ENCODE results near the gene ZDHHC8.

The ZDHHC8 gene

GRCh38 chr22:20149257-20150250 is 17.9 kb downstream of the ZDHHC8 start:
- no peak overlapping the region for H3K4me3 ChIP-seq (ENCODE audit: low read length)
- DNase-seq (ENCODE audit: low read depth), result no peak
- TF ChIP-seq CTCF (conservative IDR thresholded peaks at IDR 0.05; ENCODE audit: low read length), result no peak

GRCh38 chr22:20150381-20151275 is 19.0 kb downstream of the ZDHHC8 start, which contains the start of gene CCDC188:
TSS of gene CCDC188 (minus strand) at chr22:20151055. CDS start at chr22:20150986, 69 bp downstream.
- no peak for TF ChIP-seq CTCF (conservative IDR thresholded peaks at IDR 0.05; ENCODE audit: low read length)
- no peak for DNase-seq (ENCODE audit: low read depth)
- H3K4me3 ChIP-seq (ENCODE audit: low read length), result no peak within 1 kb of the TSS

GRCh38 chr22:20151276-20151588 is 19.6 kb downstream of the ZDHHC8 start:
- no peak for DNase-seq (ENCODE audit: low read depth)
- no peak overlapping the region for H3K4me3 ChIP-seq (ENCODE audit: low read length)
- TF ChIP-seq CTCF (conservative IDR thresholded peaks at IDR 0.05; ENCODE audit: low read length), result no peak

- TF ChIP-seq CTCF (conservative IDR thresholded peaks at IDR 0.05; ENCODE audit: low read length), result no peak
- no peak for DNase-seq (ENCODE audit: low read depth)
- no peak overlapping the region for H3K4me3 ChIP-seq (ENCODE audit: low read length)
These were observed 20.9 kb downstream of the ZDHHC8 start for GRCh38 chr22:20152464-20152890.

- no peak for DNase-seq (ENCODE audit: low read depth)
- H3K4me3 ChIP-seq (ENCODE audit: low read length), result no peak overlapping the region
- no peak for TF ChIP-seq CTCF (conservative IDR thresholded peaks at IDR 0.05; ENCODE audit: low read length)
These were observed 22.3 kb downstream of the ZDHHC8 start for GRCh38 chr22:20153945-20154344.

- H3K4me3 ChIP-seq (ENCODE audit: low read length), result peak overlapping the region; percentile 41
- DNase-seq (ENCODE audit: low read depth), result no peak
- TF ChIP-seq CTCF (conservative IDR thresholded peaks at IDR 0.05; ENCODE audit: low read length), result no peak
These were observed 23.1 kb downstream of the ZDHHC8 start for GRCh38 chr22:20154602-20155187.
